Adrenal gland (tissue), 5 donors: ENCODE results near the gene XCL1.

Source experiments
- POLR2A ChIP-seq, 2 donors: fragments of 450-650 bp; IDR thresholded peaks; one replicate each; pipeline ENCODE4 v1.6.1; 2017; ENCODE audit warnings: antibody characterized with exemption in 2 of 2, mild to moderate bottlenecking in 2 of 2, moderate library complexity in 1 of 2
- TF ChIP-seq, protein P1 (sequence below), 6 experiments: fragments of 450-650 bp in 4 of 6; fragments of 200-600 bp in 2 of 6; sonication (generic) in 1 of 6; IDR thresholded peaks; 1 replicate in 5 of 6; 2 replicates in 1 of 6; pipeline versions ENCODE4 v1.5.1 to v1.8.0; 2016 to 2021; ENCODE audit warnings: antibody characterized with exemption in 6 of 6, mild to moderate bottlenecking in 2 of 6, moderate library complexity in 1 of 6
- donor health status: DM: no; HTN: no; CAD: no.

DNA sequence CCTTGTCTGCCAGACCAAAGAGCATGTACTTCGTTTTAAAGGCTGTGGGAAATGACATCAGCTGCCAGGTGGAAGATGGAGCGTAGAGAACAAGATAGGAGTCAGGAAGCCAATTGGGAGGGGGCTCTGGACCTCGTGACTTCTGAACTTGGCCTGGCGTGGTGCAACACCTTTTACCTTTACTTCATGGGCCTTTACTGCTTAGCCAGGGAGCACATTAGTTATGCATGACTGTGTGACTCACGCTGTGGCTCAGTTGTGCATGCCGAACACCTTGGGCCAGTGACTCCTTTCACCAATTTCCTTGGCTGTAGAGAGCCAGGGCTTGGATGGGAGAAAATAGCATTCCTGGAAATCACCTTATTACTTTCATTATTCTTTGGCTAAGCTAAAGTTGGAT is 7.2 kb downstream of the XCL1 start:
- TF ChIP-seq, protein P1, sequence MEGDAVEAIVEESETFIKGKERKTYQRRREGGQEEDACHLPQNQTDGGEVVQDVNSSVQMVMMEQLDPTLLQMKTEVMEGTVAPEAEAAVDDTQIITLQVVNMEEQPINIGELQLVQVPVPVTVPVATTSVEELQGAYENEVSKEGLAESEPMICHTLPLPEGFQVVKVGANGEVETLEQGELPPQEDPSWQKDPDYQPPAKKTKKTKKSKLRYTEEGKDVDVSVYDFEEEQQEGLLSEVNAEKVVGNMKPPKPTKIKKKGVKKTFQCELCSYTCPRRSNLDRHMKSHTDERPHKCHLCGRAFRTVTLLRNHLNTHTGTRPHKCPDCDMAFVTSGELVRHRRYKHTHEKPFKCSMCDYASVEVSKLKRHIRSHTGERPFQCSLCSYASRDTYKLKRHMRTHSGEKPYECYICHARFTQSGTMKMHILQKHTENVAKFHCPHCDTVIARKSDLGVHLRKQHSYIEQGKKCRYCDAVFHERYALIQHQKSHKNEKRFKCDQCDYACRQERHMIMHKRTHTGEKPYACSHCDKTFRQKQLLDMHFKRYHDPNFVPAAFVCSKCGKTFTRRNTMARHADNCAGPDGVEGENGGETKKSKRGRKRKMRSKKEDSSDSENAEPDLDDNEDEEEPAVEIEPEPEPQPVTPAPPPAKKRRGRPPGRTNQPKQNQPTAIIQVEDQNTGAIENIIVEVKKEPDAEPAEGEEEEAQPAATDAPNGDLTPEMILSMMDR (IDR thresholded peaks at IDR 0.05), result no peak
- TF ChIP-seq POLR2A (IDR thresholded peaks at IDR 0.05), result no peak
